ENCODE measurements around the gene TAF9B.
"Not testable (repeated sequence)": the region's sequence is repeated elsewhere in the genome, so short reads cannot be mapped to it uniquely, and the experiment has no call there.

Gene TAF9B, protein sequence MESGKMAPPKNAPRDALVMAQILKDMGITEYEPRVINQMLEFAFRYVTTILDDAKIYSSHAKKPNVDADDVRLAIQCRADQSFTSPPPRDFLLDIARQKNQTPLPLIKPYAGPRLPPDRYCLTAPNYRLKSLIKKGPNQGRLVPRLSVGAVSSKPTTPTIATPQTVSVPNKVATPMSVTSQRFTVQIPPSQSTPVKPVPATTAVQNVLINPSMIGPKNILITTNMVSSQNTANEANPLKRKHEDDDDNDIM

DNA sequence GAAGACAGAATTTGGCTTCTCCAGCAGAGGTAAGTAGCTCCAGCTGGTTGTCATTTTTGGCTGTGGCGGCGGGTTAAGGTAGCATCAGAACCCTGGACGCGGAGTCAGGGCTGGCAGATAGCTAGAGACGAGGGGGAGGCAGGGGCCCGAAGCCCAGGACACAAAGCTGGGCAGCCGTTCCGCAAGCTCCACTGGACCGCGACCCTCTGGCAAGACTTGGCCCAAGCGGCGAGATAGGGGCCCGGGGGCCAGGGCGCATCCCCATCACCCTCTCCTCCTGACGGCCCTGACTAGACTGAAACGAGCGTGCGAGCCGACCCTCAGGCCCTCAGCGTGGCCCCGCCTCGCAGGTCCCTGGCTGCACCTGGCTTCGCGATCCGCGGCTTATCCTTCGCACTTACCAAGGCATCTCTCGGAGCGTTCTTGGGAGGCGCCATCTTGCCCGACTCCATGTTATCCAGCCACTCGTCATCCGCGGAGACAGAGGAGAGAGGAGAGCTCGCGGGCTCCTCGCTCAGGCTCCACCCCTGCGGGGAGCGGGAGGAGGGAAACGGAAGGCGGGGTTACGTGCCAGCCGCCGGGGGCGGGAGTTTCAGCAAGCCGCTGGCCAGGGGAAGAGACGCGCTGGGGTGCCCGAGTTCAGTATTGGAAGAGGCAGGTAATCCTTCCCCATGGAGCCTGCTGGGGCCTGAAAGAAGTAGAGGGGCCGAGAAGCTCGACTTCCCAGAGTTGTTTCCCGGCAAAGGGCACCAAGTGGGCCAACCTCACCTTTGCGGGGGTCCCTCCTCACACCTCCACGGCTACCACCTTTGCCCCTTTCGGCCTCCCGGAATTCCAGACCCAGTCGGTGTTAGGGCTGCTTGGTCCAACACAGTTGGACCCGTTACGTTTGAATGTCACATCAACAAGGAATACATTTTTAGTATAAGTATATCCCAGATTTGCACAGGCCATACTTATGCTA, at the start of gene TAF9B:
Gene TAF9B (minus strand): TSS at position 491 of the 964 bp plus-strand sequence. CDS start 39 bp downstream, at position 452.
- peak; percentile 81 to 92 (median 84) for DNase-seq

DNA sequence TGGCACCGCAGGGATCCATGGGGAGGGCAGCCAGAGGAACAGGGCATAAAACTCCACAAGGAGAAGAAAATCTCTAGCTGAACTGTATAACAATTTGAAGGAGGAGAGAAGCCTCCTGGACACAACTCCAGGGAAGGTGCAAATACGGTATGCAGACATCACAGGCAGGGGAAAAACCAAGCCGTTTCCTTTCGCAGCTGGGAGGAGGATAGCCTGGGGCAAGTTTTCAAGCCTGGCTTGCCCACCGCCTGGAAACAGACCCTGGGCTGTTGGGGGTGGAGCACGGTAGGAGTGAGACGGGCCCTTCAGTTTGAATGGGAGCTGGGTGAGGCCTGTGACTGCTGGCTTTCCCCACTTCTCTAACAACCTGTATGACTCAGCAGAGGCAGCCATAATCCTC, 43.4 kb upstream of the TAF9B start:
- DNase-seq = no peak

DNA sequence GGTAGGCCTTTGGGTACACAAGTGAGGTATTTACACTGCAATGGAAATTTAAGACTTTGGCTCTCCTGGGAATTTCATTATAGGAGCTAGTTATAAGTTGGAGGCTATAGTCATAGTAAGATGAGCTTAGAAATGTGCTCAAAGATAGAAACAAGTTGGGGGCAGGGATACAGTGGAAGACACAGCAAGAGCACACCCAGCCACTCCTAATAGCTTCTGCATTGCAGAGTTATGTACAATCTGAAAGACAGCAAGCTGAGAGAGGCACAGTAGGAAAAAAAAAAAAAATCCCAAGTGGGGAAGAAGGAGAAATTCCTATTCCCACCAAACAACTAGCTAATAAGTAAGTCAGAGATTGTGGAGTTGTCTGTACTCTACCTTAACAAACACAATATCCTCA, 41.9 kb upstream of the TAF9B start:
- DNase-seq = no peak

DNA sequence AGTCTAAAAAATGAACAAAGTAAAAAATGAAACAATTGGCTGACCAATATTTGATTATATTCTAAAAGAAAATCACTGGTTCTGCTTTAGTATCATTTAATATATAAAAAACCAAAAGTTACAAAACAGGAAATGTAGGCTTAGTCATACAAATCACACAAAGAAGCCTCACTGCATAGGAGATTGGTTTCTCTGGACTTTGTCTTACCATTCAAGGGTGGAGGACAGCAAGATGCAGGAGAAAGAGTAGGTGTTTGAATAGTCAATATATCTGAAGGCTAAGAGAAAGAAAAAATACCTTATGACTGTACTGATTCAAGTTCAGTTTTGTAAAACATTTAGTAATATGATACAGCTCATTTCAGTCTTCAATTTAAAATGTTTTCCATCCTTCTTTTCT, 28.6 kb upstream of the TAF9B start:
- no peak for DNase-seq

DNA sequence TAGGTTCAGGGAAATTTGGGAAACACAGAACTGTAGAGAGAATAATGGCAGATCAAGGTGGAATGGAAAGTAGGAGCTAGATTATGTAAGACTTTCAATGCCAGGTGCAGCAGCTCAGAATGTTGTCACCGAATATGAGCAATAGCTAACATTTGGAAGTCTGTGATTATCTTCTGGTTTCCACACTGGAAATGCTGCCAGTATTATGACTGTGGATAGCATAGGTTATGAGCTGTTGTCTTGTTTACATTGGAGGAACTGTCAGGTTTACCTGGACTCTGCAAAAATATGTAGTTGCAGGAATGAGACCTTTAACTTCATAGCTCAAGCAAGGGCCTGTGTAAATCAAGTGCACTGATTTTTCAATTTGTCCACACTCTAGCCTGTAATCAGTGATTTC, 26.0 kb upstream of the TAF9B start:
- no peak for DNase-seq

DNA sequence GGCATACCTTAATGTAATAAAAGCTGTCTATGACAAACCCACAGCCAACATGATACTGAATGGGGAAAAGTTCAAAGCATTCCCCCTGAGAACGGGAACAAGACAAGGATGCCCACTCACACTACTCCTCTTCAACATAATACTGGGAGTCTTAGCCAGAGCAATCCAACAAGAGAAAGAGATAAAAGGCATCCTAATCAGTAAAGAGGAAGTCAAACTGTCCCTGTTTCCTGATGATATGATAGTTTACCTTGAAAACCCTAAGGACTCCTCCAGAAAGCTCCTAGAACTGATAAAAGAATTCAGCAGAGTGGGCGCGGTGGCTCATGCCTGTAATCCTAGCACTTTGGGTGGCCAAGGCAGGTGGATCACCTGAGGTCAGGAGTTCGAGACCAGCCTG, 23.7 kb upstream of the TAF9B start:
- not testable (repeated sequence) for DNase-seq

DNA sequence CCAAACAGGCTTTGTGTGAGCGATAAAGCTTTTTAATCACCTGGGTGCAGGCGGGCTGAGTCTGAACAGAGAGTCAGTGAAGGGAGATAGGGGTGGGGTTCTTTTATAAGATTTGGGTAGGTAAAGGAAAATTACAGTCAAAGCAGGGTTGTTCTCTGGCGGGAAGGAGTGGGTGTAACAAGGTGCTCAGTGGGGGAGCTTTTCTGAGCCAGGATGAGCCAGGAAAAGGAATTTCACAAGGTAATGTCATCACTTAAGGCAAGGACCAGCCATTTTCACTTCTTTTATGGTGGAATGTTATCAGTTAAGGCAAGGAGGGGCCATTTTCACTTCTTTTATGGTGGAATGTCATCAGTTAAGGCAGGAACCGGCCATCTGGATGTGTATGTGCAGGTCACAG, 21.3 kb upstream of the TAF9B start:
- DNase-seq = not testable (repeated sequence)

DNA sequence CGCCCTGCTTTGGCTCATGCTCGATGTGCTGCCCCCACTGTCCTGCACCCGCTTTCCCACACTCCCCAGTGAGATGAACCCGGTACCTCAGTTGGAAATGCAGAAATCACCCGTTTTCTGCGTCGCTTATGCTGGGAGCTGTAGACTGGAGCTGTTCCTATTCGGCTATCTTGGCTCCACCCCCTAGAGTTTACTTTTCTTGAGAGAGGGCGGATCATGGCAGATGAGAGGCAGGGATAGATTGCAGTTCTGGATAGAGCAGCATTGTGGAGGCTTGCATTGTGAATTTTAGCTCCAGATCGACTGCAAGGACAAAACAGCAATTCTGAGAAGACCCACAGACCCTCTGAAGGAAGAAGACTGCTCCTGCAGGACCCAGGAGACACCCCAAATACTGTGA, 18.4 kb upstream of the TAF9B start:
- not testable (repeated sequence) for DNase-seq

DNA sequence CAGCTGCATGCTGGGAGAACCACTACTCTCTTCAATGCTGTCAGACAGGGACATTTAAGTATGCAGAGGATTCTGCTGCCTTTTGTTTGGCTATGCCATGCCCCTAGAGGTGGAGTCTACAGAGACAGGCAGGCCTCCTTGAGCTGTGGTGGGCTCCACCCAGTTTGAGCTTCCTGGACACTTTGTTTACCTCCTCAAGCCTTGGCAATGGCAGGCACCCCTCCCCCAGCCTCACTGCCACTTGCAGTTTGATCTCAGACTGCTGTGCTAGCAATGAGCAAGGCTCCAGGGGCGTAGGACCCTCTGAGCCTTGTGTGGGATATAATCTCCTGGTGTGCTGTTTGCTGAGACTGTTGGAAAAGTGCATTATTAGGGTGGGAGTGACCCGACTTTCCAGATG, 17.9 kb upstream of the TAF9B start:
- DNase-seq = not testable (repeated sequence)

DNA sequence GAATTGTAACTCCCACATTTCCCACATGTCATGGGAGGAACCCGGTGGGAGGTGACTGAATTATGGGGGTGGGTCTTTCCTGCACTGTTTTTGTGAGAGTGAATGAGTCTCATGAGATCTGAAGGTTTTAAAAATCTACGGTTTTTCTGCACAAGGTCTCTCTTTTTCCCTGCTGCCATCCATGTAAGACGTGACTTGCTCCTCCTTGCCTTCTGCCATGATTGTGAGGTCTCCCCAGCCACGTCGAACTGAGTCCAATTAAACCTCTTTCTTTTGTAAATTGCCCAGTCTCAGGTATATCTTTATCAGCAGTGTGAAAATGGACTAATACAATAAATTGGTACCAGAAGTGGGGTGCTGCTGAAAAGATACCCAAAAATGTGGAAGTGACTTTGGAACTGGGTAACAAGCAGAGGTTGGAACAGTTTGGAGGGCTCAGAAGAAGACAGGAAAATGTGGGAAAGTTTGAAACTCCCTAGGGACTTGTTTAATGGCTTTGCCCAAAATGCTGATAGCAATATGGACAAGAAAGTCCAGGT, 7.6 kb upstream of the TAF9B start:
- DNase-seq = not testable (repeated sequence)

DNA sequence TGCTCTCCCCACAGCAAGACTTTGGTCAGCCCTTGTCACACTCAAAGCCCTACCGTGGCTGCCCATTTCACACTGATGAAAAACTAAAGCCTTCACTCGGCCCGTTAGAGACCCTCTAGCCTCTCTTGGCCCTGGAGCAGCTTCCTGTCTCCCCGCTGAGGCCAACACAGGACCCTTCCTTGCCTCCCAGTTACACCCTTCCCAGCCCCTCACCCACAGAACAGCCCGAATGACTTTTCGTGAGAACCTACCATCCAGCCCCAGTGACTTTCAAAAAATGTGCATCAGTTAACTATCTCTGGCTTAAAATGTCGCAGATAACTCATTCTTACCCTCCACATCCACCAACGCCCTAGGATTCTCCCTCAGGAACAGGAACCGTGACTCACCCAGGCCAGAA, 756 bp upstream of the TAF9B start:
- DNase-seq = no peak

DNA sequence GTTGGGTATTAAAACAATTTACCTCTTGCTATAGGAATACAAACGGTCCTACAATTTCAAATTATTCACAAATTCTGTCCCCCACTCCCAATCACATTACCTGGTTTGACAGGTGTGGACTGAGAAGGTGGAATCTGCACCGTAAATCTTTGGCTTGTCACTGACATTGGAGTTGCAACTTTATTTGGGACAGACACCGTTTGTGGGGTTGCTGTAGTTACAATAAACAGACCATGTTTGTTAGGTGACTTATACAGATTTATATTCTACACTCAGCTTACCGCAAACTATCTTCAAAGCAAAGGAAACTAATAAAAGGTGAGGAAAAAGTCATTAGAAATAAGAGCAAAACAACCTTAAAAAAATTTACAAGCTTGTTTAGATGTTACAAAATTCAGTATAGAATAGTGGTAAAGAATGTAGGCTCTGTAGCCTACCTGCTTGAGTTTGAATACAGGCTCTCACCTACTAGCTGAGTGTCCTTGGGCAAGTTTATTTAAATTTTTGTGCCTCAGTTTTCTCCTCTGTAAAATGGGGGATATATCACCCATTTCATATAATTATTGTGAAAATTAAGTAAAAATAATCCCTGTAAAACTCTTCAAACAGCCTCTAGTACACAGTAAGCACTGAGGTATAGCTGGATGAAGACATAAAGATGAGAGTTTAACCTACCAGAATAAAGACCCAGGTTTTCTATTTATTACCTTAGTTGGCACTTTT, 6.1 kb downstream of the TAF9B start:
- DNase-seq = no peak

DNA sequence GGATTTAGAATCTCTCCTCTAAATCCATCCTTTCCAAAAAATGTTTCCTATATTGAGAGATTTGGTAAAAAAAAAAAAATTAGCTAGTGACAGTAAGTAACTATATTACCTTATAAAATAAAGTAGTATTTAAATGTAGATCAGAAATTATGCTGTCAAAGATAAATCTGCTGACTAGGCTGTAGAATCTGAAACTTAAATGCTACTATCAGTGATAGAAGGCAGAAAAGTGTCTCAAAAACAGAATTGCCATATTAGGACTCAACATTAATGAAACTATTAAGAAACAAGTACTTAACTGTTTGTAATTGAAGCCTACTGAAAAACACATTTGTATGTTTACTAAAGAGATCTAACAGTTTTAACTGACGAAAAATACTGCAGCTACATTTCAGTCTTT, 8.3 kb downstream of the TAF9B start:
- no peak for DNase-seq

DNA sequence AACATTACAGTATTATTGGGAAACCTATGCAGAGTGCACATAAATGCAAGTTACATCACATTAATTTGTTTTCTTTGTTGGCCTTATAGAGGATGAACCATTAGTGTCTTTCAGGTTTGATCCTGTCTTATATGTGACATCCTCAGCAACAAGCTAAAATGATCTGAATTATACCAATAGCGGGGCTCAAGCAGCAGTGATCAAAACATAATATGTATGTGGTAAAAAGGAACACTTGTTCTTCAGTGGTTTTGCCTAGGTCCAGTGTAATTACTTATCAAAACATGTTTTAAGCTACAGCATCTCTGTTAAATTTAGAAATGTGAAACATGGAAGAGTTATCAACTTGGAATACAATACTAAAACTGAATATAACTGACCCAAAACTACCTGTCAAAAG, 9.1 kb downstream of the TAF9B start:
- DNase-seq = no peak

DNA sequence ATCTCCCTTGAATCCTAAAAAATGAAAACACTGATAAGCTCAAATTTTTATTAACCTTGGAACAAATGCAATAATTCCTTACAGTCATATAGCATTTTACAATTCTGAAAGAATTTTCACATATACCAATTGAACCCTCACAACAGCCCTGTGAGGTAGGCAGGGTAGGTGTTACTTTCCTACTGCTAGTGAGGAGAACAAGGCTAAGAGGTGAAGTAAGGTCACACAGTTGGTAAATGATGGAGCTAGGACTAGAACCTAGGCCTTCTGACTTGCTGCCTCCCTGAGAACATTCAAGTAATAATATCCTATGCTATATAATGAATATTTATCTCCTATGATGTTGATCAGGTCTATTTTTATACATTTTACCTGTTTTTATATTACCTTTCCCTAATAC, 9.7 kb downstream of the TAF9B start:
- no peak for DNase-seq

DNA sequence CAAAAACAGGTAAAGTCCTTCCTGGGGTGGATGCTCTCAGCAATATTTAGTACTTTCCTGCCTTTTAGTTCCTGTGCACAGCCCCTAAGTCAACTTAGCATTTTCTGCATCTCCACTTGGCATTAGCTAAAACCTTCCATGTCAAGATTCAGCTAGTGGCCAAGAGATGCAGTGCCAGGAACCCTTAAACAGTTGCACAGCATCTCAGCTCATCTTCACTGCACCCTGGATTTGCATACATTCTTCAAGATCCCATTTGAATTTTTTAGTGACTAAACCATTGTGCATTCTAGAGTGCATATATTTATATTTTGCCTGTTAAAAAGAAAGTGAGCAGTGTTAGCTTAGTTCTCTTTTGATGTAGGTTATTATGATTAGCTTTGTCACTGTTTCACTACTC, 13.7 kb downstream of the TAF9B start:
- DNase-seq = not testable (repeated sequence)

DNA sequence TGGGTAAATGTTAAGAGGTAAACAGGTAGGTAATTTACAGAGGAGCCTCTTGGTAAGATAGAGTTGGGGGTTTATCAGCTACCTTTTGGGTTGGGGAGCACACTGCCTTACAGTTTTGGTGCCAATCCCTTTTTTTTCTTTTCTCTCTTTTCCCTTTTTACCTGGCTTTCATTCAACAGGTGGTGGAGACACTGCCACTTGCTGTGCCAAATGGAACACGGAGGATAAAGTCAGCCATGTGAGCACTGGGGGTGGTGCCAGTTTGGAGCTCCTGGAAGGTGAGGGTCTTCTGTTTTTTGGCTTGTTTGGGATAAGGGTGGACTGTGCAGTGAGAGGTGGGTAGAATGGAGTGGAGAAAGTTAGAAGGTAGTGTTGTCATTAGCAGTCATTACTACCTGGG, 14.3 kb downstream of the TAF9B start:
- DNase-seq = no peak

DNA sequence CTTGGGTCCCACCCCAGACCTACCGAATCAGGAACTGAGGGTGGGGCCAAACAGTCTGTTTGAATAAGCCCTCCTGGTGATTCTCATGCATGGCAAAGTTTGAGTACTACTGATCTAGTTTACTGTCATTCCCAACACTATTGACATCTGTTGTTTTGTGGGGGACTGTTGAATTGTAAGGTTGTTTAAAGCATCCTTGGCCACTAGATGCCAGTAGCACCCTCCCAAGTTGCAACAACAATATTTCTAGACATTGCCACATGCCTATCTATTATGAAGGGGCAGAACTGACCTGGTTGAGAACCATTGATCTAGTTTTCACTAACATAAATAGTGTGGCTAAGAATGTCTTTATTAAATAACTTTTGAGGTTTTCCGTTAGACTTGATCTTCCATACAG, 15.1 kb downstream of the TAF9B start:
- DNase-seq = peak in 1 of 3 experiments; percentile 16

DNA sequence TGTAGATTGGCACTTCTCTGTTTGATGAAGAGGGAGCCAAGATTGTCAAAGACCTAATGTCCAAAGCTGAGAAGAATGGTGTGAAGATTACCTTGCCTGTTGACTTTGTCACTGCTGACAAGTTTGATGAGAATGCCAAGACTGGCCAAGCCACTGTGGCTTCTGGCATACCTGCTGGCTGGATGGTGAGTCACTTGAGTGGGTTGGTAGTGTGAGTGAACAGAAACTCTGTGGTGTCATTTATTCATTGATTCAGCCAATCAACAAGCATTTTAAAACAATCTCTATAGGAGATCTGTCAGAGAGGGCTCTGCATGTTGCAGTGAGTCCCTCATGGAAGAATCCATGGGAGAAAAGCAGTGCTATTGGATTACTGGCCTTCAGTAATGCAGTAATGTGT, 16.3 kb downstream of the TAF9B start:
- no peak for DNase-seq

DNA sequence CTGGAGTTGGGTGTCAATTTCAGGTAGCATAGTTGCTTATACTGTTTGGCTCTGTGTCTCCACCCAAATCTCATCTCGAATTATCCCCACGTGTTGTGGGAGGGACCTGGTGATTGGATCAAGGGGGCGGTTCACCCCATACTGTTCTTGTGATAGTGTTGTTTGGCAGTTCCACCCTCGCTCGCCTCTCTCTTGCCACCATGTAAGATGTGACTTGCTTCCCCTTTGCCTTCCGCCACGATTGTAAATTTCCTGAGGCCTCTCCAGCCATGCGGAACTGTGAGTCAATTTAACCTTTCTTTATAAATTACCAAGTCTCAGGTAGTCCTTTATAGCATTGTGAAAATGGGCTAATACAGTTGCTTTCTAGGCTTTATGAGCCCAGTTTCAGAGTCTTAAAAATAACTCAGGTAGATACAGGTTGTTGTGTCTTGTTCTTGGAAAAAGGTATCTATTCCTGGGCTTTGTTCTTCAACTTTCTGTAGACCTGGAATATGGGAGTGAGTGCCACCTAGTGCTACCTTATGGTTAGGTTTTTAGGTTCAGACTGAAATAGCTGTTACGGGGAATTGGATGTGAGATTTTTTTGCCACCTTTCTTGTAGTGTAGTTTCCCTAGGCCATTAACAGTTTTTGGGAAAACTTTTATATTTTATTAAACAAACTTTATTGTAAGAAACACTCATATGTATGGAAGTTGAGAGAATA, 19.8 kb downstream of the TAF9B start:
- peak in 2 of 3 experiments; percentile 2 to 26 for DNase-seq

DNA sequence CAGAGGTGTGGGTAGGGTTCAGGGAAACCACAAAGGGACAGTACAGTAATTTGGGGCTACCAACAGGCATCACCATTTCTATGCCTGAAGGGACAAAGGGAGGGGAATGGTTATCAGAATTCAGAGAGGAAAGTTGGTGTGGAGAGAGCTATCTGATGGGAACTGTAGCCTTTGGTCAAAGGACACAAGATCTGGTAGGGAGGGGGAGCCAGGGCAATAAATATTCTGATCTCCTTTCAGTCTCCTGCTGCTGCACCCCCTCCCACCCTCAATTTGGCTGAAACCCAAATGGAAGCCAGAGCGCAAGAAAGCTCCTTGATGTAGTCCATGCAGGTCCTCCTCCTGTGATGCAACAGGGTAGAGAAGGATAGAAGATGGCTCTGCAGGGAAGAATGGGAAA, 20.8 kb downstream of the TAF9B start:
- no peak for DNase-seq

DNA sequence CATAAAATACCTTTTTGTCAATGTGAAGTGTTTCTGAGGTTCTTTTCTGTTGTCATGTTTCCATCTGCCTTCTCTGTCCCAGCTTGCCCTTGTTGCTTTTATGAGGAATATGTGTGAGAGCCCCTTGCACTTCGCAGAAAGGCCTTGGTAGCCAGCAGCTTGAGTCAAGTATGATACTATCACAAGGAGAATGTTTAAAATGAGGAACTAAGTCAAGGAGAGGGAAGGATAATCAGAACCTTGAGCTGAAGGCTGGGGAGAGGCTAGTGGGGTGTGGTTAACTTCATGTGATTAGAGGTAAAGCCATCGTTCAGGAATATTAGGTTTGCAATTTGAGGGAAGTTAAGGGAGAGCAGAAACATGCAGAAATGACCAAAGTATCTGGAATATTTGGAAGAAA, 22.7 kb downstream of the TAF9B start:
- no peak for DNase-seq

DNA sequence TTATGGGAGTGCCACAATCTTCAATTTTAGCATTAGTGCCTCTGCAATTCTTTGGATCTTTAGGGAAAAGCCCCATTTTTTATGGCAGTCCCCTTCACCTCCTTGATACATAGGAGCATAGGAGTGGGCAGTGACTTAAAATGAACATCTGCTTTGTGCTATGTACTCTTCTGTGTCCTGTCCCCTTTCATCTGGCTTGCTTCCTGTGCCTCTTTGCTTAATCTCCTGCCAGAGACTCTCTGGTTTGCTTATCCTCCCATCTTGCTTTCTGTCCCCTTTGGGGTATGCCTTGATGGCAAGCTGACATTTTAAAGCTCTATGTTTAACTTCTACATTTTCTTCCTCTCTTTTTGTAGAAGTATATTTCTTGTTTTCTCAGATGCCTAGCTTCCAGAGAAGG, 23.1 kb downstream of the TAF9B start:
- no peak for DNase-seq

All from NCI-H1417 (cell line).